AG04450 (cell line): ENCODE data around the gene RBBP4. TPM values are rescaled to one million over a fixed set of nuclear protein-coding genes. Genes with fewer than 3 reads are reported as not detected.
"Not testable (repeated sequence)": the region's sequence is repeated elsewhere in the genome, so short reads cannot be mapped to it uniquely, and the experiment has no call there.

Experiments used
- CTCF ChIA-PET: fragments of 300-600, 350-600 bp; formaldehyde crosslinking; extraction: SDS; loops from one replicate; lab custom pipeline; 2022; ENCODE audit warnings: antibody characterized with exemption, inconsistent platforms; lab: Charles Lee
- POLR2A ChIA-PET: fragments of 350-600 bp; formaldehyde crosslinking; extraction: SDS; loops from one replicate; lab custom pipeline; 2021; ENCODE audit warnings: antibody characterized with exemption, inconsistent platforms; lab: Yijun Ruan, JAX
- DNase-seq: peaks from one replicate; pipeline ENCODE4 v3.0.0-alpha.2; 2011; ENCODE audit warnings: low read depth, low spot score
- H3K27ac ChIP-seq: one replicate; pipeline ENCODE4 v1.5.1; 2012; ENCODE audit warnings: low read depth, low read length, control low read depth
- H3K27me3 ChIP-seq: one replicate; pipeline ENCODE4 v1.6.0; 2012; ENCODE audit warnings: low read length; ENCODE audit not compliant: control insufficient read depth, insufficient read depth
- H3K4me3 ChIP-seq: 2 replicates; pipeline ENCODE4 v1.5.1; 2011; ENCODE audit warnings: mild to moderate bottlenecking, low read depth, low read length, control low read depth
- H3K9me3 ChIP-seq: 2 replicates; pipeline ENCODE4 v1.5.1; 2012; ENCODE audit warnings: low read length; ENCODE audit not compliant: control insufficient read depth, insufficient read depth
- polyA plus RNA-seq: library from polyadenylated mRNA; depleted of rRNA; stranded (reverse); fragments of >200 nt; gene quantifications from 2 replicates; pipeline ENCODE4 v1.2.3, GENCODE V29; 2011
- TF ChIP-seq, protein P1 (sequence below): IDR thresholded peaks from 2 replicates; pipeline ENCODE4 v1.5.1; 2011; ENCODE audit warnings: low read depth, low read length, control low read depth, inconsistent platforms

RBBP4 gene
- polyA plus RNA-seq, 1 experiment: 154 TPM

DNA sequence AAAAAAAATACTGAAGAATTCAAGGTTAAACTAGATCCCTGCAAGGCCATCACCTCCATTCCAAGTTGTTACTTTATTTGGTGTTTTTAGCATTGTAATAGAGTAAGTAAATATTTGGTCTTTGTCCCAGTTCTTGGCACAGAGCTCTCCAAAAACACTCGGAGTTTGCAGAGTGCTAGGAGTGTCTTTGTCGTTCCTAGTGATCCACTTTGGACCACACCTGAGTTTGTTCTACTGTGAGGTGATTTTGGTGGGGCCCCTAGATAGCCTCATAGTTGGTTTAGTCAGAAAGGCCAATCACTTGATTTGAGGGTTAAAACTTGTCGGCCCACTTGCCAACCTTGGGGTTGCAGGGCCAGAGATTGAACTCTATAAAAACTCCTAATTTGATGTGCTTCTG, 25.9 kb downstream of the RBBP4 start:
- Histone ChIP-seq H3K9me3 (no peaks in the 10 kb centered on the region), H3K27ac (no peak overlapping the region), H3K27me3 (no peaks in the 10 kb centered on the region), H3K4me3 (no peak overlapping the region)
- TF ChIP-seq, protein P1, sequence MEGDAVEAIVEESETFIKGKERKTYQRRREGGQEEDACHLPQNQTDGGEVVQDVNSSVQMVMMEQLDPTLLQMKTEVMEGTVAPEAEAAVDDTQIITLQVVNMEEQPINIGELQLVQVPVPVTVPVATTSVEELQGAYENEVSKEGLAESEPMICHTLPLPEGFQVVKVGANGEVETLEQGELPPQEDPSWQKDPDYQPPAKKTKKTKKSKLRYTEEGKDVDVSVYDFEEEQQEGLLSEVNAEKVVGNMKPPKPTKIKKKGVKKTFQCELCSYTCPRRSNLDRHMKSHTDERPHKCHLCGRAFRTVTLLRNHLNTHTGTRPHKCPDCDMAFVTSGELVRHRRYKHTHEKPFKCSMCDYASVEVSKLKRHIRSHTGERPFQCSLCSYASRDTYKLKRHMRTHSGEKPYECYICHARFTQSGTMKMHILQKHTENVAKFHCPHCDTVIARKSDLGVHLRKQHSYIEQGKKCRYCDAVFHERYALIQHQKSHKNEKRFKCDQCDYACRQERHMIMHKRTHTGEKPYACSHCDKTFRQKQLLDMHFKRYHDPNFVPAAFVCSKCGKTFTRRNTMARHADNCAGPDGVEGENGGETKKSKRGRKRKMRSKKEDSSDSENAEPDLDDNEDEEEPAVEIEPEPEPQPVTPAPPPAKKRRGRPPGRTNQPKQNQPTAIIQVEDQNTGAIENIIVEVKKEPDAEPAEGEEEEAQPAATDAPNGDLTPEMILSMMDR: no peak
- POLR2A ChIA-PET: interaction anchor here (1.1 kb wide), 1 partner anchor 13 kb away, joined by 3 read pairs; no protein-coding TSS in a partner anchor
- DNase-seq: no peak
- CTCF ChIA-PET: interaction anchor here (0.5 to 0.7 kb wide), 2 partner anchors 90 to 462 kb away, joined by 3 to 5 read pairs; no protein-coding TSS in a partner anchor

DNA sequence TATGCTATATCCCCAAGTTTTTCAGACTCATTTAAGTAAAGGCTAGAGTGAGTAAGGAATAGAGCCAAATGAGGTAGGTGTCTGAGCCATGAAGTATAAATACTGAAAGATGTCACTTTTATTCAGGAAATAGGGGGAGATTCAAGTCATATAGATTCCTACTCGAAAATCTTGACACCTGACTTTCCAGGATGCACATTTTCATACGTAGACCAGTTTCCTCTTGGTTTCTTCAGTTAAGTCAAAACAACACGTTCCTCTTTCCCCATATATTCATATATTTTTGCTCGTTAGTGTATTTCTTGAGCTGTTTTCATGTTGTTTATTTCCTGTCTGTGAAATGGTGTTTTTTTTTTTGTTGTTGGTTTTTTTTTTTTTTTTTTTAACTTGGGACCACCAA, 29.0 kb downstream of the RBBP4 start:
- H3K9me3 ChIP-seq, H3K27ac ChIP-seq, DNase-seq, H3K4me3 ChIP-seq, POLR2A ChIA-PET, H3K27me3 ChIP-seq: not testable (repeated sequence)
- CTCF ChIA-PET: interaction anchor here (0.6 kb wide), 2 partner anchors 74 to 89 kb away, joined by 3 to 4 read pairs; no protein-coding TSS in a partner anchor

DNA sequence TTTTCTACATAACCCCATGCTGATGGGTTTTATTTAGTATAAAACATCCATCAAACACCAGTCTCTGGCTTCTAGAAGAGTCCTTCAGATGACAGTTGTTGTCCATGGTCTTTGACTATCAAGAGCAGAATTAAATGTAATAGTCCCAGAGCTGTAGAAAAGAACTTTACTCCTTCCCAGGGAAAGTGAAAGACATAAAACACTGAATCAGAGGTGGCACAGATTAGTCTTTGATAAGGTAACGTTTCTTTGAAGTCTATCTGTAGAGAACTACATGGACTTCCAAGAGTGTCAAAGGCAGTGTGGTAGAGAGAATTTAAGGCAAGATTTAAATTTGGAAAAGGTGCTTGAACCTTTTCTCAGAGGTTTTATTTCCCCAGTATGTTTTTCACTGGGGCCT, 29.6 kb downstream of the RBBP4 start:
- Histone ChIP-seq H3K9me3 (no peaks in the 10 kb centered on the region), H3K4me3 (no peak overlapping the region), H3K27ac (no peak overlapping the region), H3K27me3 (no peaks in the 10 kb centered on the region)
- DNase-seq: no peak
- ChIA-PET POLR2A (no interaction called here), CTCF (no interaction called here)
- TF ChIP-seq, protein P1: no peak

DNA sequence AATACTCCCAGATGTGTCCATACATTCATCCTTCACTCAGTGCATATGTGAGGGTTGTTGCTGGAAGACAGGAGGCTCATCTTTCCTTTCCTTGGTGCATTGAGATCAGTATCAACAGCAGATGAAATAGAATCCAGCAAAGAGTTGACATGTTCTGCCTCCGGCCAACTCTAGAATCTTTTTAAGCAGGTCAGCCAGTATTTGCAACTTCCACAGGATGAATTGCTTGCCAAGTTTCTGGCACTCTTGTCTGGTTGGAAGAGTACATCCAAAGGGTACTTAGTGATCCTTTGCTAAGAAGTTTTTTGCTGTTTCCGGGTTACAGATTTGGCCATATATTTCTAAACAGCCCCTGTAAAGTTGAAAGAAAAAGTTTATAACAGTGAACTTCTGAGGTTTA, 30.5 kb downstream of the RBBP4 start:
- no peak overlapping the region for H3K27ac ChIP-seq
- no peak for DNase-seq
- CTCF ChIA-PET: no interaction called here

DNA sequence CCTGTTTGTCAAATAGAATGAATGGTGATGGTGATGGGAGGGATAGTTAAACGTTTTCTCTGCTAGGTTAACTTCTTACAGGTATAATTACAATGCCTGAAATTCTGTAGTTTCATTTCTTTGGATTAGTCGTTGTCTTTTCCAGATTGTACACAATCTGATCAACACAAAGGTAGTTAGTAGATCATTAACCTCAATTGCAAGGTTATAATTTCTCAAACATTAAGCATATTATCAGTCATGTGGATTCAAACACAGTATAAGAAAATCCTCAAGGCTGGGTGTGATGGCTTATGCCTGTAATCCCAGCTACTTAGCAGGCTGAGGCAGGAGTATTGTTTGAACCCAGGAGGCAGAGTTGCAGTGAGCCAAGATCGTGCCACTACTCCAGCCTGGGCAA, 31.0 kb downstream of the RBBP4 start:
- no peaks in the 10 kb centered on the region for H3K9me3 ChIP-seq
- DNase-seq: no peak
- H3K27me3 ChIP-seq: no peaks in the 10 kb centered on the region
- ChIA-PET CTCF (no interaction called here), POLR2A (no interaction called here)
- no peak overlapping the region for H3K27ac ChIP-seq
- no peak overlapping the region for H3K4me3 ChIP-seq
- TF ChIP-seq, protein P1: no peak

More for the DNA sequence above, 30.5 kb downstream of the RBBP4 start:
- H3K9me3 ChIP-seq: no peaks in the 10 kb centered on the region
- H3K27me3 ChIP-seq: no peaks in the 10 kb centered on the region
- TF ChIP-seq, protein P1: no peak
- H3K4me3 ChIP-seq: no peak overlapping the region
- POLR2A ChIA-PET: no interaction called here
